HepG2 (cell line): Measurements from ENCODE around the gene ASXL1. TPM values are rescaled to one million over a fixed set of nuclear protein-coding genes. Genes with fewer than 3 reads are reported as not detected.
A peak's percentile ranks its signal among the peaks of the same experiment; 100 is the strongest.

Experiments
- CENPT ChIP-seq: sonication (generic); formaldehyde crosslinking; IDR thresholded peaks from 2 replicates; pipeline ENCODE4 v1.8.0; 2022; ENCODE audit warnings: low read depth, mild to moderate bottlenecking, moderate library complexity, missing genetic modification reagents
- DNMT3B ChIP-seq: conservative IDR thresholded peaks from 2 replicates; pipeline ENCODE4 v1.6.1; 2016; ENCODE audit warnings: missing biosample characterization, control low read depth
- ELK4 ChIP-seq: sonication (generic); formaldehyde crosslinking; IDR thresholded peaks from 2 replicates; pipeline ENCODE4 v1.9.0; 2021; ENCODE audit warnings: missing genetic modification reagents, borderline replicate concordance
- HMGA1 ChIP-seq: sonication (generic); formaldehyde crosslinking; conservative IDR thresholded peaks from 2 replicates; pipeline ENCODE4 v1.4.0; 2020; ENCODE audit warnings: missing genetic modification reagents
- LRRFIP1 ChIP-seq: sonication (generic); formaldehyde crosslinking; conservative IDR thresholded peaks from 2 replicates; pipeline ENCODE4 v1.4.0; 2020; ENCODE audit warnings: missing genetic modification reagents
- MAF1 ChIP-seq: sonication (generic); formaldehyde crosslinking; IDR thresholded peaks from 2 replicates; pipeline ENCODE4 v1.5.0; 2020; ENCODE audit warnings: missing genetic modification reagents, borderline replicate concordance
- NR2F6 ChIP-seq, 2 experiments: IDR thresholded peaks; 2 replicates each; pipeline ENCODE4 v1.6.1; 2016; ENCODE audit warnings: antibody characterized with exemption in 1 of 2, mild to moderate bottlenecking in 1 of 2
- NRL ChIP-seq: sonication (generic); formaldehyde crosslinking; IDR thresholded peaks from 2 replicates; pipeline ENCODE4 v1.5.0; 2020; ENCODE audit warnings: missing genetic modification reagents, mild to moderate bottlenecking, moderate library complexity, borderline replicate concordance
- RAD51 ChIP-seq: fragments of 450-650 bp; IDR thresholded peaks from 2 replicates; pipeline ENCODE4 v1.6.1; 2016; ENCODE audit warnings: borderline replicate concordance
- SATB2 ChIP-seq: sonication (generic); formaldehyde crosslinking; IDR thresholded peaks from 2 replicates; pipeline ENCODE4 v1.5.0; 2020; ENCODE audit warnings: missing genetic modification reagents
- STAT5B ChIP-seq: sonication (generic); formaldehyde crosslinking; IDR thresholded peaks from 2 replicates; pipeline ENCODE4 v1.4.0; 2020; ENCODE audit warnings: missing genetic modification reagents
- TARDBP ChIP-seq: sonication (generic); formaldehyde crosslinking; IDR thresholded peaks from 2 replicates; pipeline ENCODE4 v1.8.0; 2022; ENCODE audit warnings: mild to moderate bottlenecking, missing genetic modification reagents
- TFAP4 ChIP-seq: sonication (generic); IDR thresholded peaks from 2 replicates; pipeline ENCODE4 v1.6.1; 2016; ENCODE audit warnings: low read depth, borderline replicate concordance
- WIZ ChIP-seq: sonication (generic); formaldehyde crosslinking; IDR thresholded peaks from 2 replicates; pipeline ENCODE4 v1.5.1; 2020; ENCODE audit warnings: mild to moderate bottlenecking, missing genetic modification reagents
- ZBTB33 ChIP-seq: sonication (generic); formaldehyde crosslinking; IDR thresholded peaks from 2 replicates; pipeline ENCODE4 v1.4.0; 2020; ENCODE audit warnings: missing genetic modification reagents
- ZNF12 ChIP-seq: sonication (generic); formaldehyde crosslinking; IDR thresholded peaks from 2 replicates; pipeline ENCODE4 v1.5.0; 2020; ENCODE audit warnings: missing genetic modification reagents
- ZNF329 ChIP-seq: sonication (generic); formaldehyde crosslinking; IDR thresholded peaks from 2 replicates; pipeline ENCODE4 v1.9.0; 2021; ENCODE audit warnings: low read depth, mild to moderate bottlenecking, missing genetic modification reagents
- ZNF564 ChIP-seq: sonication (generic); formaldehyde crosslinking; IDR thresholded peaks from 2 replicates; pipeline ENCODE4 v1.8.1; 2023; ENCODE audit warnings: mild to moderate bottlenecking, missing genetic modification reagents
- ZNF740 ChIP-seq: sonication (generic); formaldehyde crosslinking; IDR thresholded peaks from 2 replicates; pipeline ENCODE4 v1.4.0; 2020; ENCODE audit warnings: missing genetic modification reagents
- ZNF790 ChIP-seq: sonication (generic); formaldehyde crosslinking; IDR thresholded peaks from 2 replicates; pipeline ENCODE4 v1.8.0; 2022; ENCODE audit warnings: missing genetic modification reagents, mild to moderate bottlenecking, borderline replicate concordance
- ZNF891 ChIP-seq: sonication (generic); formaldehyde crosslinking; IDR thresholded peaks from 2 replicates; pipeline ENCODE4 v1.5.0; 2020; ENCODE audit warnings: mild to moderate bottlenecking, missing genetic modification reagents
- ZSCAN30 ChIP-seq: sonication (generic); formaldehyde crosslinking; IDR thresholded peaks from 2 replicates; pipeline ENCODE4 v1.5.0; 2020; ENCODE audit warnings: mild to moderate bottlenecking, missing genetic modification reagents
- ZSCAN31 ChIP-seq: sonication (generic); formaldehyde crosslinking; IDR thresholded peaks from 2 replicates; pipeline ENCODE4 v1.5.0; 2020; ENCODE audit warnings: low read depth, mild to moderate bottlenecking, missing genetic modification reagents
- polyA plus RNA-seq, 8 experiments: library from polyadenylated mRNA; depleted of rRNA in 3 of 8; stranded (reverse) in 7 of 8; unstranded in 1 of 8; fragments of >200 nt; fragmentation: Illumina TruSeq in 4 of 8; extraction: Trizol in 4 of 8; gene quantifications; 2 replicates each; pipeline versions ENCODE4 v1.2.1 to v1.2.3, GENCODE V29; 2011 to 2016; ENCODE audit warnings: low read depth in 4 of 8, missing spikeins in 1 of 8, mixed read lengths in 1 of 8; ENCODE audit not compliant: insufficient read depth in 1 of 8
- total RNA-seq, 5 experiments: library from RNA; depleted of rRNA; stranded (reverse); fragments of >200 nt; fragmentation: Illumina TruSeq; extraction: Trizol; gene quantifications; 2 replicates each; pipeline ENCODE4 v1.2.3, GENCODE V29; 2016; ENCODE audit warnings: low read depth in 1 of 5

The ASXL1 gene
- total and polyA plus RNA-seq, 2 of the 13 experiments (the other 11 are each of a cell fraction or from before 2014, with no cell fraction given), result 62.1 to 74.8 TPM

- TF ChIP-seq MAF1 (CRISPR knock-in tag) (no peak), RAD51 (no peak), TFAP4 (peak; percentile 5; the same call in 1 of the 2 replicates), ELK4 (CRISPR knock-in tag) (no peak), ZSCAN31 (CRISPR knock-in tag) (peak; percentile 98), ZNF891 (CRISPR knock-in tag) (no peak; the same call in 1 of the 2 replicates), ZNF12 (CRISPR knock-in tag) (no peak), NR2F6 (IDR thresholded peaks at IDR 0.05) (peak; percentile 99), NR2F6 (CRISPR knock-in tag; IDR thresholded peaks at IDR 0.05) (peak; percentile 98), ZBTB33 (CRISPR knock-in tag) (no peak; the same call in 1 of the 2 replicates), ZSCAN30 (CRISPR knock-in tag) (no peak), ZNF740 (CRISPR knock-in tag) (no peak), ZNF790 (peak; percentile 91; the same call in 1 of the 2 replicates), SATB2 (CRISPR knock-in tag) (no peak), TARDBP (CRISPR knock-in tag) (peak; percentile 79), CENPT (no peak), WIZ (CRISPR knock-in tag) (no peak), STAT5B (CRISPR knock-in tag) (0 out of 2 replicates have a peak, but pooled peaks have one; percentile 51), HMGA1 (CRISPR knock-in tag) (no peak), NRL (CRISPR knock-in tag) (no peak; the same call in 1 of the 2 replicates), ZNF329 (CRISPR knock-in tag) (peak; percentile 78; the same call in 1 of the 2 replicates), ZNF564 (CRISPR knock-in tag) (peak; percentile 80), LRRFIP1 (CRISPR knock-in tag) (no peak), DNMT3B (peak; percentile 69; the same call in 1 of the 2 replicates)
These were observed 115.3 kb downstream of the ASXL1 start (continued) for GRCh38 chr20:32473231-32474008.
